ENCODE data around the gene TNRC6A.

DNA sequence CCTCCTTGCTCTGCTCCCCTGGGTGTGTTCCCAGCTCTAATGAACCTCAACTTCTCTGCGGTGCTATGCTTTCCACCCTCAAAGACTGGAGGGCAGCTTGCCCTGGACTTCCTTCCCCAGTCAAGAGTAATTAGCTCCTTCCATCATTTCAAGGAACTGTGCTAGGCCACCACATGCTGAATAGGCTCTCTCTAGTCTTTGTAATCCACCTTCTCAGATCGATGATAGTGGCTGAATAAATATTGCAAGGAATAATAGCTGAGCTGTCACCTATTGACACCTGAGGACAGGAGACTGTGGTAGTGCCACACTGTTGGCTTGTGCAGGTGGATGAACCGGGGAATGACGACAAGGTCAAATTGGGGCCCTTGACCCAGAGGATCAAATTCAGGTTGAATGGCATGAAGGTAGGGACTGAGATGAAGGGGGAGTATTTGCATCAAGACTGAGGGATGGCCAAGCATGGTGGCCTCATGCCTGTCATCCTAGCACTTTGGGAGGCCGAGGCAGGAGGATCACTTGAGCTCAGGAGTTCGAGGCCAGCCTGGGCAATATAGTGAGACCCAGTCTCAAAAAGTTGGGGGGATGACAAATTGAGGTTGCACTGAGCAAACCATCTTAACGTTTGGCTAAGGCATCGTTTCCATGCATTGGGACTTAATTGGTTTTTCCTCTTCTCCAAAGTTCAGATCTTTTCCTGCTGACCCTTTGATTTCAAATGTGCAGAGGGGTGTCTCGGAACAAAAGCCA, 97.5 kb downstream of the TNRC6A start:
- TF ChIP-seq, protein P1, sequence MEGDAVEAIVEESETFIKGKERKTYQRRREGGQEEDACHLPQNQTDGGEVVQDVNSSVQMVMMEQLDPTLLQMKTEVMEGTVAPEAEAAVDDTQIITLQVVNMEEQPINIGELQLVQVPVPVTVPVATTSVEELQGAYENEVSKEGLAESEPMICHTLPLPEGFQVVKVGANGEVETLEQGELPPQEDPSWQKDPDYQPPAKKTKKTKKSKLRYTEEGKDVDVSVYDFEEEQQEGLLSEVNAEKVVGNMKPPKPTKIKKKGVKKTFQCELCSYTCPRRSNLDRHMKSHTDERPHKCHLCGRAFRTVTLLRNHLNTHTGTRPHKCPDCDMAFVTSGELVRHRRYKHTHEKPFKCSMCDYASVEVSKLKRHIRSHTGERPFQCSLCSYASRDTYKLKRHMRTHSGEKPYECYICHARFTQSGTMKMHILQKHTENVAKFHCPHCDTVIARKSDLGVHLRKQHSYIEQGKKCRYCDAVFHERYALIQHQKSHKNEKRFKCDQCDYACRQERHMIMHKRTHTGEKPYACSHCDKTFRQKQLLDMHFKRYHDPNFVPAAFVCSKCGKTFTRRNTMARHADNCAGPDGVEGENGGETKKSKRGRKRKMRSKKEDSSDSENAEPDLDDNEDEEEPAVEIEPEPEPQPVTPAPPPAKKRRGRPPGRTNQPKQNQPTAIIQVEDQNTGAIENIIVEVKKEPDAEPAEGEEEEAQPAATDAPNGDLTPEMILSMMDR (IDR thresholded peaks at IDR 0.05; ENCODE audit: insufficient read depth, low read length, poor library complexity, severe bottlenecking): no peak
- no peak for TF ChIP-seq EZH2phosphoT487 (conservative IDR thresholded peaks at IDR 0.05; ENCODE audit: low read length)

Data from SU-DHL-6 (cell line).